Measurements from ENCODE around the gene SPATA24. TPM values are rescaled to one million over a fixed set of nuclear protein-coding genes. Genes with fewer than 3 reads are reported as not detected.
"Not testable (repeated sequence)": the region's sequence is repeated elsewhere in the genome, so short reads cannot be mapped to it uniquely, and the experiment has no call there.

Gene SPATA24
- total RNA-seq, 1 experiment from 2014 or later, result 3.1 TPM

DNA sequence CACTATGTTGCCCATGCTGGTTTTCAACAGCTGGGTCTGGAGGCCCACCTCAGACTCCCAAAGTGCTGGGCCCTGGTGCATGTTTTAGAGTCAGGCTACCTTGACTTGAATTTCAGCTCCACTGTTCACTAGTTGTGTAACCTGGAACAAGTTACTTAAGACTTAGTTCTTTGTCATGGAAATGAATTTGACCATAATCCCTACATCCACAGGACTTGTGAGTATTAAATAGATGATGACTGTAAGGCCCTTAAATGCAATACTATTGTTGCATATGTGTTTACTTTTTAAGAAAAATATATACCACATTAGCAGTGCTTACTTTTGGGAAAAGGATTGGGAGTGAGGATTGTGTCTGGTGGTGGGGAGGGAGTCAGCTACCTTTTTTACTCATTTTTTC is 45.8 kb downstream of the SPATA24 start (continued):
- TF ChIP-seq, protein P1, sequence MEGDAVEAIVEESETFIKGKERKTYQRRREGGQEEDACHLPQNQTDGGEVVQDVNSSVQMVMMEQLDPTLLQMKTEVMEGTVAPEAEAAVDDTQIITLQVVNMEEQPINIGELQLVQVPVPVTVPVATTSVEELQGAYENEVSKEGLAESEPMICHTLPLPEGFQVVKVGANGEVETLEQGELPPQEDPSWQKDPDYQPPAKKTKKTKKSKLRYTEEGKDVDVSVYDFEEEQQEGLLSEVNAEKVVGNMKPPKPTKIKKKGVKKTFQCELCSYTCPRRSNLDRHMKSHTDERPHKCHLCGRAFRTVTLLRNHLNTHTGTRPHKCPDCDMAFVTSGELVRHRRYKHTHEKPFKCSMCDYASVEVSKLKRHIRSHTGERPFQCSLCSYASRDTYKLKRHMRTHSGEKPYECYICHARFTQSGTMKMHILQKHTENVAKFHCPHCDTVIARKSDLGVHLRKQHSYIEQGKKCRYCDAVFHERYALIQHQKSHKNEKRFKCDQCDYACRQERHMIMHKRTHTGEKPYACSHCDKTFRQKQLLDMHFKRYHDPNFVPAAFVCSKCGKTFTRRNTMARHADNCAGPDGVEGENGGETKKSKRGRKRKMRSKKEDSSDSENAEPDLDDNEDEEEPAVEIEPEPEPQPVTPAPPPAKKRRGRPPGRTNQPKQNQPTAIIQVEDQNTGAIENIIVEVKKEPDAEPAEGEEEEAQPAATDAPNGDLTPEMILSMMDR (IDR thresholded peaks at IDR 0.05 in 2 of 3, conservative IDR thresholded peaks at IDR 0.05 in 1 of 3; ENCODE audit: borderline replicate concordance in 1 of 3, insufficient read depth in 1 of 3, low read depth in 2 of 3, low read length in 2 of 3), result no peak
- TF ChIP-seq CEBPB (IDR thresholded peaks at IDR 0.05; ENCODE audit: low read depth) (no peak), EGR1 (IDR thresholded peaks at IDR 0.05; ENCODE audit: low read depth) (no peak), YY1 (IDR thresholded peaks at IDR 0.05; ENCODE audit: extremely low read depth, insufficient replicate concordance, low read depth, low read length) (no peak), TCF7L2 (IDR thresholded peaks at IDR 0.05; ENCODE audit: borderline replicate concordance, extremely low read depth, insufficient read depth, insufficient read length) (no peak), POLR2AphosphoS5 (IDR thresholded peaks at IDR 0.05; ENCODE audit: low read depth, low read length) (no peak), ZNF274 (IDR thresholded peaks at IDR 0.05; ENCODE audit: low read depth, low read length) (no peak), ZFX (IDR thresholded peaks at IDR 0.05) (no peak), SIN3A (IDR thresholded peaks at IDR 0.05; ENCODE audit: low read depth) (no peak), RAD21 (IDR thresholded peaks at IDR 0.05; ENCODE audit: low read depth) (no peak), EZH2phosphoT487 (IDR thresholded peaks at IDR 0.05; ENCODE audit: borderline replicate concordance) (no peak)
- TF ChIP-seq, protein P2, sequence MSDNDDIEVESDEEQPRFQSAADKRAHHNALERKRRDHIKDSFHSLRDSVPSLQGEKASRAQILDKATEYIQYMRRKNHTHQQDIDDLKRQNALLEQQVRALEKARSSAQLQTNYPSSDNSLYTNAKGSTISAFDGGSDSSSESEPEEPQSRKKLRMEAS (IDR thresholded peaks at IDR 0.05), result no peak
- TF ChIP-seq, protein P3, sequence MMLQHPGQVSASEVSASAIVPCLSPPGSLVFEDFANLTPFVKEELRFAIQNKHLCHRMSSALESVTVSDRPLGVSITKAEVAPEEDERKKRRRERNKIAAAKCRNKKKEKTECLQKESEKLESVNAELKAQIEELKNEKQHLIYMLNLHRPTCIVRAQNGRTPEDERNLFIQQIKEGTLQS (IDR thresholded peaks at IDR 0.05), result no peak

DNA sequence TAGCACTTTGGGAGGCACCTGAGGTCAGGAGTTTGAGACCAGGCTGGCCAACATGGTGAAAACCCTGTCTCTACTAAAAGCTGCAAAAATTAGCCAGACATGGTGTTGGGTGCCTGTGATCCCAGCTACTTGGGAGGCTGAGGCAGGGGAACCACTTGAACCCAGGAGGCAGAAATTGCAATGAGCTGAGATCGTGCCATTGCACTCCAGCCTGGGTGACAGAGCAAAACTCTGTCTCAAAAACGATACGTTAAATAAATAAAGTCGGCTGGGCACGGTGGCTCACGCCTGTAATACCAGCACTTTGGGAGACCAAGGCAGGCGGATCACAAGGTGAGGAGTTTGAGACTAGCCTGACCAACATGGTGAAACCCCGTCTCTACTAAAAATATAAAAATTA is 48.0 kb downstream of the SPATA24 start:
- not testable (repeated sequence) for H3K36me3 ChIP-seq (ENCODE audit: control insufficient read depth in 1 of 2, insufficient read depth in 2 of 2, low read length in 2 of 2)

More for the DNA sequence above, 48.0 kb downstream of the SPATA24 start:
- ATAC-seq; H3K9me3 ChIP-seq (ENCODE audit: control insufficient read depth in 1 of 2, insufficient read depth in 1 of 2, low read depth in 1 of 2, low read length in 2 of 2); H3K4me3 ChIP-seq (replicated peaks in 1 of 2; ENCODE audit: low read depth in 1 of 2, low read length in 2 of 2); DNase-seq (ENCODE audit: low read depth, low spot score); BruUV-seq (replicated peaks); intact Hi-C loops (cut with micrococcal nuclease); H4K20me1 ChIP-seq (ENCODE audit: insufficient read depth); H3K9ac ChIP-seq (ENCODE audit: low read length); H2AFZ ChIP-seq (ENCODE audit: low read depth, low read length, poor library complexity, severe bottlenecking); CTCF ChIA-PET; H3K4me1 ChIP-seq (ENCODE audit: control insufficient read depth in 1 of 2, insufficient read depth in 2 of 2, low read length in 2 of 2); RAD21 ChIA-PET (ENCODE audit: low non-redundant PET in 1 of 2, low total read pairs in 2 of 2, uncharacterized antibody in 2 of 2, unreplicated experiment in 2 of 2); H3K4me2 ChIP-seq (ENCODE audit: low read length); H3K27ac ChIP-seq (ENCODE audit: low read depth, low read length); POLR2A ChIA-PET; H3K9me2 ChIP-seq (ENCODE audit: insufficient read depth); H3K27me3 ChIP-seq (ENCODE audit: insufficient read depth, low read length): not testable (repeated sequence)
- H3K79me2 ChIP-seq (ENCODE audit: insufficient read depth, low read length), result peaks cover 100% of the 10 kb centered on the region
